Measurements from ENCODE around the gene PARVG.

DNA sequence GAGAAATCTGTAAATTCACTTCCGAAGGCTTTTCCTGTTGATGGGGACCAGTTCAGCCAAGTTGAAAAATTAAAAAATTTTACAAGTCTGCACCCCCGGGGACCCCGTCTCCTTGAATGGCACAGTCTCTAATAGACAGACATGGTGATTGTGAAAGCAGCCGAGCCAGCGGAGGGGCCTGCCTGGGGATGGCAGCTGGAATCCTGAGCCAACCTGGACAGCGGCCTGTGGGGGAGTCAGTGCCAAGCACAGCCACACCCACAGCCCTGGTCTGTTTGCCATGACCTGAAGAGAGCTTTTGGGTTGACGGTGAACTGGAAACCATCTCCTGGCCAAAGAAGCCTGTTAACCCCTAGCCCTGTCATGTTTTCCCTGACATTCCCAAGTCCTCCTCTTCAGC, 64.7 kb downstream of the PARVG start:
- TF ChIP-seq EZH2phosphoT487 (IDR thresholded peaks at IDR 0.05; ENCODE audit: insufficient read depth, low read depth) (no peak), EZH2 (IDR thresholded peaks at IDR 0.05; ENCODE audit: insufficient read depth, poor library complexity, severe bottlenecking) (no peak)

Measured in GM23248 (cell line).